HepG2 (cell line): ENCODE results near the gene THOP1. TPM values are rescaled to one million over a fixed set of nuclear protein-coding genes. Genes with fewer than 3 reads are reported as not detected.
A peak's percentile ranks its signal among the peaks of the same experiment; 100 is the strongest.

Source experiments
- CCAR2 ChIP-seq: fragments of 200-400 bp; formaldehyde crosslinking; optimal IDR thresholded peaks from 2 replicates; pipeline ENCODE3; 2018; ENCODE audit warnings: low read depth, mild to moderate bottlenecking, low read length, moderate library complexity
- KAT8 ChIP-seq: IDR thresholded peaks from 2 replicates; pipeline ENCODE4 v1.6.1; 2016; ENCODE audit warnings: missing genetic modification reagents, missing compliant biosample characterization
- MAFK ChIP-seq, 2 experiments: IDR thresholded peaks in 1 of 2; conservative IDR thresholded peaks in 1 of 2; 2 replicates each; pipeline ENCODE4 v1.6.1; 2011; ENCODE audit warnings: improper control_type of control experiment in 2 of 2, low read length in 2 of 2
- NCOA2 ChIP-seq: sonication (generic); formaldehyde crosslinking; IDR thresholded peaks from 2 replicates; pipeline ENCODE4 v1.8.0; 2022; ENCODE audit warnings: inconsistent platforms
- PHF8 ChIP-seq: sonication (generic); formaldehyde crosslinking; IDR thresholded peaks from 2 replicates; pipeline ENCODE4 v1.5.0; 2020; ENCODE audit warnings: missing genetic modification reagents
- REXO4 ChIP-seq: sonication (generic); formaldehyde crosslinking; IDR thresholded peaks from 2 replicates; pipeline ENCODE4 v1.8.0; 2022; ENCODE audit warnings: missing genetic modification reagents, mild to moderate bottlenecking, borderline replicate concordance
- SAP130 ChIP-seq: IDR thresholded peaks from 2 replicates; pipeline ENCODE4 v1.6.1; 2016; ENCODE audit warnings: low read depth
- SMAD9 ChIP-seq: sonication (generic); formaldehyde crosslinking; IDR thresholded peaks from 2 replicates; pipeline ENCODE4 v1.5.1; 2020; ENCODE audit warnings: mild to moderate bottlenecking, missing genetic modification reagents
- SMARCE1 ChIP-seq: fragments of 450-650 bp; IDR thresholded peaks from 2 replicates; pipeline ENCODE4 v1.6.1; 2017; ENCODE audit warnings: borderline replicate concordance
- TBL1XR1 ChIP-seq: fragments of 150-350 bp; IDR thresholded peaks from 2 replicates; pipeline ENCODE4 v1.6.1; 2014; ENCODE audit warnings: borderline replicate concordance, low read length; ENCODE audit not compliant: partially characterized antibody
- TBX3 ChIP-seq: fragments of 450-650 bp; IDR thresholded peaks from 2 replicates; pipeline ENCODE4 v1.6.1; 2017; ENCODE audit warnings: antibody characterized with exemption, mild to moderate bottlenecking, inconsistent platforms, borderline replicate concordance
- TEAD3 ChIP-seq: optimal IDR thresholded peaks from 2 replicates; pipeline ENCODE3; 2016; ENCODE audit warnings: borderline replicate concordance
- ZBTB40 ChIP-seq, 2 experiments: fragments of 450-650 bp in 1 of 2; sonication (generic) in 1 of 2; formaldehyde crosslinking in 1 of 2; IDR thresholded peaks; 2 replicates each; pipeline versions ENCODE4 v1.6.1 to v1.8.0; 2016 to 2022; ENCODE audit warnings: antibody characterized with exemption in 1 of 2, mild to moderate bottlenecking in 1 of 2, missing genetic modification reagents in 1 of 2
- ZFP1 ChIP-seq: IDR thresholded peaks from 2 replicates; pipeline ENCODE4 v1.6.1; 2016
- ZFP36L1 ChIP-seq: sonication (generic); formaldehyde crosslinking; IDR thresholded peaks from 2 replicates; pipeline ENCODE4 v1.8.0; 2022; ENCODE audit warnings: mild to moderate bottlenecking, missing genetic modification reagents, moderate library complexity
- ZMYM4 ChIP-seq: sonication (generic); formaldehyde crosslinking; IDR thresholded peaks from 2 replicates; pipeline ENCODE4 v1.8.1; 2023; ENCODE audit warnings: mild to moderate bottlenecking, missing genetic modification reagents
- ZNF652 ChIP-seq: IDR thresholded peaks from 2 replicates; pipeline ENCODE4 v1.6.1; 2016; ENCODE audit warnings: low read depth, borderline replicate concordance
- ZNF720 ChIP-seq: sonication (generic); formaldehyde crosslinking; IDR thresholded peaks from 2 replicates; pipeline ENCODE4 v1.4.0; 2020; ENCODE audit warnings: missing genetic modification reagents
- polyA plus RNA-seq, 8 experiments: library from polyadenylated mRNA; depleted of rRNA in 3 of 8; stranded (reverse) in 7 of 8; unstranded in 1 of 8; fragments of >200 nt; fragmentation: Illumina TruSeq in 4 of 8; extraction: Trizol in 4 of 8; gene quantifications; 2 replicates each; pipeline versions ENCODE4 v1.2.1 to v1.2.3, GENCODE V29; 2011 to 2016; ENCODE audit warnings: low read depth in 4 of 8, missing spikeins in 1 of 8, mixed read lengths in 1 of 8; ENCODE audit not compliant: insufficient read depth in 1 of 8
- total RNA-seq, 5 experiments: library from RNA; depleted of rRNA; stranded (reverse); fragments of >200 nt; fragmentation: Illumina TruSeq; extraction: Trizol; gene quantifications; 2 replicates each; pipeline ENCODE4 v1.2.3, GENCODE V29; 2016; ENCODE audit warnings: low read depth in 1 of 5
- TF ChIP-seq, protein P1 (sequence below): sonication (generic); formaldehyde crosslinking; IDR thresholded peaks from 2 replicates; pipeline ENCODE4 v1.4.0; 2020; ENCODE audit warnings: mild to moderate bottlenecking, missing genetic modification reagents
- TF ChIP-seq, protein P2 (sequence below): IDR thresholded peaks from 2 replicates; pipeline ENCODE4 v1.6.1; 2016; ENCODE audit warnings: missing compliant biosample characterization, missing genetic modification reagents, borderline replicate concordance

The THOP1 gene
- total and polyA plus RNA-seq, 2 of the 13 experiments (the other 11 are each of a cell fraction or from before 2014, with no cell fraction given) = 74.4 to 116 TPM

DNA sequence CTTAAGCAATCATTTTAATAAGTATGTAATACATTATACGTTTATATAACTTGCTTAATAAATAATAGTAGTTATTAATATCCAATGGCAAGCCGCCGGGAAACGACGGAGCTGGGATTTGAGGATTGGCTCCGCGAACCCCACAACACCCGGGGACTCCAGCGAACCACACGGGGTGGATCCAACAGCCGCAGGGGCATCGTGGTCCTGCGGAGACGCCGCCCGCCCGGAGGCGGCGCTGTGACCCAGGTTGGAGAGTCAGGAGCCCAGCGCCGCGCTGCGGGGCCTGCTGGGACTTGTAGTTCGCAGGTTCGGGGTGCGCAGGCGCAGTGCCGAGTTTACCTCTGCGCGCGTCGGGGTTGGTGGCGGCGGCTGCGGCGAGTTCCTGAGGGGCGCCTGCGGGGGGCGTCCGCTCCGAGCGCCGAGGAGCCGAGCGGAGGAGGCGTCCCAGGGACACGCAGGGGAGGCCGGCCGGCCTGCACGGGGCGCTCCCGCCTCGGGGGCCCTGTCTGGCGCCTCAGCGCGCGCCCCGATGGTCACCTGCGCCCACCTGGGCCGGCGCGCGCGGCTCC, 34.3 kb downstream of the THOP1 start, which contains the start of gene ZNF554 (continued):
- TF ChIP-seq KAT8 (CRISPR knock-in tag) (peak; percentile 75), TEAD3 (CRISPR knock-in tag) (peak; percentile 63), ZMYM4 (CRISPR knock-in tag) (peak; percentile 92), ZNF720 (CRISPR knock-in tag) (no peak), ZNF652 (no peak), ZFP1 (CRISPR knock-in tag) (peak; percentile 88; the same call in 1 of the 2 replicates), SMAD9 (CRISPR knock-in tag) (no peak), SMARCE1 (no peak), SAP130 (CRISPR knock-in tag) (peak; percentile 81), NCOA2 (CRISPR knock-in tag) (peak; percentile 29; the same call in 1 of the 2 replicates), MAFK (conservative IDR thresholded peaks at IDR 0.05 in 1 of 2, IDR thresholded peaks at IDR 0.05 in 1 of 2; ENCODE audit: low read length in 2 of 2) (no peak), ZBTB40 (IDR thresholded peaks at IDR 0.05) (no peak), ZBTB40 (CRISPR knock-in tag; IDR thresholded peaks at IDR 0.05) (peak; percentile 53; the same call in 1 of the 2 replicates), PHF8 (CRISPR knock-in tag) (peak; percentile 58; the same call in 1 of the 2 replicates), TBX3 (no peak), CCAR2 (no peak), REXO4 (CRISPR knock-in tag) (no peak), TBL1XR1 (peak; percentile 75), ZFP36L1 (CRISPR knock-in tag) (no peak; the same call in 1 of the 2 replicates)
- TF ChIP-seq, protein P1, sequence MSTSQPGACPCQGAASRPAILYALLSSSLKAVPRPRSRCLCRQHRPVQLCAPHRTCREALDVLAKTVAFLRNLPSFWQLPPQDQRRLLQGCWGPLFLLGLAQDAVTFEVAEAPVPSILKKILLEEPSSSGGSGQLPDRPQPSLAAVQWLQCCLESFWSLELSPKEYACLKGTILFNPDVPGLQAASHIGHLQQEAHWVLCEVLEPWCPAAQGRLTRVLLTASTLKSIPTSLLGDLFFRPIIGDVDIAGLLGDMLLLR (CRISPR knock-in tag) = peak; percentile 46; the same call in 1 of the 2 replicates
- TF ChIP-seq, protein P2, sequence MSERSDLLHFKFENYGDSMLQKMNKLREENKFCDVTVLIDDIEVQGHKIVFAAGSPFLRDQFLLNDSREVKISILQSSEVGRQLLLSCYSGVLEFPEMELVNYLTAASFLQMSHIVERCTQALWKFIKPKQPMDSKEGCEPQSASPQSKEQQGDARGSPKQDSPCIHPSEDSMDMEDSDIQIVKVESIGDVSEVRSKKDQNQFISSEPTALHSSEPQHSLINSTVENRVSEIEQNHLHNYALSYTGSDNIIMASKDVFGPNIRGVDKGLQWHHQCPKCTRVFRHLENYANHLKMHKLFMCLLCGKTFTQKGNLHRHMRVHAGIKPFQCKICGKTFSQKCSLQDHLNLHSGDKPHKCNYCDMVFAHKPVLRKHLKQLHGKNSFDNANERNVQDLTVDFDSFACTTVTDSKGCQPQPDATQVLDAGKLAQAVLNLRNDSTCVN (CRISPR knock-in tag) = no peak
